Erythroblast (primary cell): ENCODE data around the gene PPP1R1A.

Experiments
- GATA1 ChIP-seq: IDR thresholded peaks from 2 replicates; pipeline ENCODE4 v1.6.1; 2011; ENCODE audit warnings: low read depth, mild to moderate bottlenecking, control low read depth, low read length, moderate library complexity
- POLR2A ChIP-seq: IDR thresholded peaks from 2 replicates; pipeline ENCODE4 v1.6.1; 2011; ENCODE audit warnings: mild to moderate bottlenecking, low read length

DNA sequence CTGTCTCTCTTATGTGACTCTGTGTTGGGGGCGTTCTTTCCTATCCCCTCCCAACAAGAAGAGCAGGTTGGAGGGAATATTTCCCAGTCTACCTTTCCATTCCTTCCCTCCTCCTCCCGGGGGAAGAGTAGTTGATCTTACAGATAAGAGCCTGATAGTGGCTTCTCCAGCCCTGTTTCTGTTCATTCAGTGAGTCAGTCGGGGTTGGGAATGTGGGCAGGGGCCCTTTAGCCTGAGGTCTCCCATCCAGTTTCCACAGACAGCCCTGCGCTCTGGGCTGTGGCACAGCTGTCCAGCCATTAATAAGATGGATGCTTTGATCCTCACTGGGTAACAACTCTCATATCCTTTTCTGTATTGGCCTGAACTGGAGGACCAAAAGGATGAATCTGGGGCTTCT is 18.1 kb upstream of the PPP1R1A start:
- TF ChIP-seq POLR2A (no peak), GATA1 (no peak)
